ENCODE results near the gene PPP2CA. TPM values are rescaled to one million over a fixed set of nuclear protein-coding genes. Genes with fewer than 3 reads are reported as not detected.

PPP2CA gene
- total and polyA plus RNA-seq, 9 of the 15 experiments (the other 6 are each of a cell fraction or from before 2014, with no cell fraction given) = 23.0 to 257 (median 109) TPM

DNA sequence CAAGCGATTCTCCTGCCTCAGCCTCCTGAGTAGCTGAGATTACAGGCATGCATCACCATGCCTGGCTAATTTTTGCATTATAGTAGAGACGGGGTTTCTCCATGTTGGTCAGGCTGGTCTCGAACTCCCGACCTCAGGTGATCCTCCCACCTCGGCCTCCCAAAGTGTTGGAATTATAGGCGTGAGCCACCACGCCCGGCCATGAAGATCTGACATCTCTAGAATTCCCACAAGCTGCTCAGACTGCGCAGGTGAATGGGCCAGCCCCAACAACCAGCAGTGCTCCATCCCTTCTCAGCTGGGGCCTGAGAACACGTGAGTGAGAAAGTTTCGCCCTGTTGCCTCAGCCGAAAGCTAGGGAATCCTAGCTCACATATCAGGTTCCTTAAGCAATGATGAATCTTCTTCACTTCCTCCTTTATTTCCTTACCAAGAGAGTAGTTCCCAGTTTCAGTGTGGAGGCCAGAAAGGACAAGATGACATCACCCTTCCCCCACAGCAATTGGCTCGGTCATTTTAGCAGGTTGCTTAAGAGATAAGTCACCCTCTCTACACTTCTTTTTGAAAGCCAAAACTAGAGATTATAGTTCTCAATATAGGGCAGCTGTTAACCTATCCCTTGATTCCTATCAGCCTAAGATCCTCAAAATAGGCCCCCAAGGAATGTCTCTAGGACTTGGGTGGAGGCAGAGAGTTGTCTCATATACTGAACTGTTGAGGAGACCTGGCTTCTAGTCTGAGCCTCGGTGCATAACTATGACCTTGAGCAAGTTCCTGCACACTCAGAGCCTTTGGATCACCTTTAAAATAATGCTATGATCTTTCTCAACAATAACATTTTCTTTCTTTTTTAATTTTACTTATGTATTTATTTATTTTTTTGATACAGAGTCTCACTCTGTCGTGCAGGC is 23.9 kb upstream of the PPP2CA start (continued):
- TF ChIP-seq MCM7 (IDR thresholded peaks at IDR 0.05) (no peak), ZNF699 (CRISPR knock-in tag; IDR thresholded peaks at IDR 0.05; ENCODE audit: insufficient replicate concordance) (no peak), EP400 (IDR thresholded peaks at IDR 0.05) (peak; percentile 88), MTA2 (IDR thresholded peaks at IDR 0.05; ENCODE audit: low read depth) (0 out of 2 replicates have a peak, but pooled peaks have one; percentile 7), CBX1 (IDR thresholded peaks at IDR 0.05; ENCODE audit: low read depth) (no peak), BACH1 (tag; IDR thresholded peaks at IDR 0.05) (peak; percentile 27; the same call in 1 of the 2 replicates), SMARCA5 (IDR thresholded peaks at IDR 0.05) (peak; percentile 26; the same call in 1 of the 2 replicates), BCLAF1 (IDR thresholded peaks at IDR 0.05; ENCODE audit: borderline replicate concordance in 1 of 2, control insufficient read depth in 1 of 2, low read depth in 2 of 2, low read length in 1 of 2) (no peak), ESRRB (CRISPR knock-in tag; IDR thresholded peaks at IDR 0.05; ENCODE audit: borderline replicate concordance) (no peak), HOXB6 (CRISPR knock-in tag; IDR thresholded peaks at IDR 0.05; ENCODE audit: borderline replicate concordance) (no peak), COPS2 (conservative IDR thresholded peaks at IDR 0.05) (no peak), ILF3 (IDR thresholded peaks at IDR 0.05; ENCODE audit: borderline replicate concordance) (no peak), MAFF (IDR thresholded peaks at IDR 0.05; ENCODE audit: low read length) (no peak), CBX2 (IDR thresholded peaks at IDR 0.05; ENCODE audit: insufficient read depth, low read length, poor library complexity, severe bottlenecking) (no peak), ZNF76 (CRISPR knock-in tag; IDR thresholded peaks at IDR 0.05; ENCODE audit: borderline replicate concordance) (no peak), TCF3 (CRISPR knock-in tag; IDR thresholded peaks at IDR 0.05) (peak; percentile 79), TCF15 (CRISPR knock-in tag; IDR thresholded peaks at IDR 0.05) (peak; percentile 21; the same call in 1 of the 2 replicates), RAD51 (IDR thresholded peaks at IDR 0.05; ENCODE audit: borderline replicate concordance, low read depth) (peak; percentile 44; the same call in 1 of the 2 replicates), CCNT2 (IDR thresholded peaks at IDR 0.05; ENCODE audit: borderline replicate concordance, extremely low read depth, insufficient read length, low read depth, low read length) (no peak), CREM (IDR thresholded peaks at IDR 0.05; ENCODE audit: low read depth) (peak; percentile 45; the same call in 1 of the 2 replicates), ZBTB49 (CRISPR knock-in tag; IDR thresholded peaks at IDR 0.05; ENCODE audit: borderline replicate concordance) (no peak), POLR2B (IDR thresholded peaks at IDR 0.05; ENCODE audit: low read depth, partially characterized antibody) (no peak)

All from K562 (cell line).